ENCODE results near the gene NPPB.

DNA sequence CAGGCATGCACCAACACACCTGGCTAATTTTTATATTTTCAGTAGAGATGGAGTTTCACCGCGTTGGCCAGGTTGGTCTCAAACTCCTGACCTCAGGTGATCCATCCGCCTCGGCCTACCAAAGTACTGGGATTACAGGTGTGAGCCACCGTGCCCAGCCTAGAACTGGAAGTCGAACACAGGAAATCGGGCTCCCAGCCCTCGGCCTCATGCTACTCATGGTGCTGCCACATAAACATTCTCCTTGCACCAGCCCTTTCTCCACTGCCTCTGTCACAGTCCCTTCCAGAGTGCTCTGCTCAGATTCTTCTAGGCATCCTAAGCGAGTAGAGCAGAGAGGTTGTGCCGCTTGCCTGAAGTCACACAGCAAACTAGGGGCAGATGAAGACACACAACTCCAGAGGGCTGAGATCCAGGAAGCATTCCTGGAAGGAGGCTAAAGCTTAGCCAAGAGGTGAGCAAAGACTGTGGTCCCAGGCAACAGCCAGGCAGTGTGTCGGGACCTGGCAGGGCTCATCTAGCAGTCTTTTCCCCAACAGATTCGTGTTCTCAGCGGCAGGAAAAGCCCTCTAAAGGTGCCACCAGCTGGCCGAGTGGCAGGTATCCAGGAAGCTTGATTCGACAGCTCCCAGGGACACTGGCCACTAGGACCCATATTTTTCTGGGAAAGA, 29.6 kb upstream of the NPPB start:
- no peak for TF ChIP-seq EP300 (conservative IDR thresholded peaks at IDR 0.05; ENCODE audit: poor library complexity, severe bottlenecking)
- TF ChIP-seq, protein P1, sequence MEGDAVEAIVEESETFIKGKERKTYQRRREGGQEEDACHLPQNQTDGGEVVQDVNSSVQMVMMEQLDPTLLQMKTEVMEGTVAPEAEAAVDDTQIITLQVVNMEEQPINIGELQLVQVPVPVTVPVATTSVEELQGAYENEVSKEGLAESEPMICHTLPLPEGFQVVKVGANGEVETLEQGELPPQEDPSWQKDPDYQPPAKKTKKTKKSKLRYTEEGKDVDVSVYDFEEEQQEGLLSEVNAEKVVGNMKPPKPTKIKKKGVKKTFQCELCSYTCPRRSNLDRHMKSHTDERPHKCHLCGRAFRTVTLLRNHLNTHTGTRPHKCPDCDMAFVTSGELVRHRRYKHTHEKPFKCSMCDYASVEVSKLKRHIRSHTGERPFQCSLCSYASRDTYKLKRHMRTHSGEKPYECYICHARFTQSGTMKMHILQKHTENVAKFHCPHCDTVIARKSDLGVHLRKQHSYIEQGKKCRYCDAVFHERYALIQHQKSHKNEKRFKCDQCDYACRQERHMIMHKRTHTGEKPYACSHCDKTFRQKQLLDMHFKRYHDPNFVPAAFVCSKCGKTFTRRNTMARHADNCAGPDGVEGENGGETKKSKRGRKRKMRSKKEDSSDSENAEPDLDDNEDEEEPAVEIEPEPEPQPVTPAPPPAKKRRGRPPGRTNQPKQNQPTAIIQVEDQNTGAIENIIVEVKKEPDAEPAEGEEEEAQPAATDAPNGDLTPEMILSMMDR (IDR thresholded peaks at IDR 0.05; ENCODE audit: poor library complexity, severe bottlenecking): no peak
- TF ChIP-seq, protein P2, sequence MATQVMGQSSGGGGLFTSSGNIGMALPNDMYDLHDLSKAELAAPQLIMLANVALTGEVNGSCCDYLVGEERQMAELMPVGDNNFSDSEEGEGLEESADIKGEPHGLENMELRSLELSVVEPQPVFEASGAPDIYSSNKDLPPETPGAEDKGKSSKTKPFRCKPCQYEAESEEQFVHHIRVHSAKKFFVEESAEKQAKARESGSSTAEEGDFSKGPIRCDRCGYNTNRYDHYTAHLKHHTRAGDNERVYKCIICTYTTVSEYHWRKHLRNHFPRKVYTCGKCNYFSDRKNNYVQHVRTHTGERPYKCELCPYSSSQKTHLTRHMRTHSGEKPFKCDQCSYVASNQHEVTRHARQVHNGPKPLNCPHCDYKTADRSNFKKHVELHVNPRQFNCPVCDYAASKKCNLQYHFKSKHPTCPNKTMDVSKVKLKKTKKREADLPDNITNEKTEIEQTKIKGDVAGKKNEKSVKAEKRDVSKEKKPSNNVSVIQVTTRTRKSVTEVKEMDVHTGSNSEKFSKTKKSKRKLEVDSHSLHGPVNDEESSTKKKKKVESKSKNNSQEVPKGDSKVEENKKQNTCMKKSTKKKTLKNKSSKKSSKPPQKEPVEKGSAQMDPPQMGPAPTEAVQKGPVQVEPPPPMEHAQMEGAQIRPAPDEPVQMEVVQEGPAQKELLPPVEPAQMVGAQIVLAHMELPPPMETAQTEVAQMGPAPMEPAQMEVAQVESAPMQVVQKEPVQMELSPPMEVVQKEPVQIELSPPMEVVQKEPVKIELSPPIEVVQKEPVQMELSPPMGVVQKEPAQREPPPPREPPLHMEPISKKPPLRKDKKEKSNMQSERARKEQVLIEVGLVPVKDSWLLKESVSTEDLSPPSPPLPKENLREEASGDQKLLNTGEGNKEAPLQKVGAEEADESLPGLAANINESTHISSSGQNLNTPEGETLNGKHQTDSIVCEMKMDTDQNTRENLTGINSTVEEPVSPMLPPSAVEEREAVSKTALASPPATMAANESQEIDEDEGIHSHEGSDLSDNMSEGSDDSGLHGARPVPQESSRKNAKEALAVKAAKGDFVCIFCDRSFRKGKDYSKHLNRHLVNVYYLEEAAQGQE (IDR thresholded peaks at IDR 0.05; ENCODE audit: borderline replicate concordance): no peak
- TF ChIP-seq TAF1 (IDR thresholded peaks at IDR 0.05; ENCODE audit: low read depth): no peak
- no peak for TF ChIP-seq POLR2AphosphoS5 (IDR thresholded peaks at IDR 0.05)
- TF ChIP-seq EZH2 (IDR thresholded peaks at IDR 0.05; ENCODE audit: borderline replicate concordance, insufficient read depth, low read length, poor library complexity, severe bottlenecking): no peak
- no peak for TF ChIP-seq RAD21 (conservative IDR thresholded peaks at IDR 0.05)
- no peak for TF ChIP-seq SMC3 (conservative IDR thresholded peaks at IDR 0.05; ENCODE audit: poor library complexity)

Data from neural cell (in vitro differentiated cells).